Lung (tissue), 12 donors: Measurements from ENCODE around the gene PRDM15. TPM values are rescaled to one million over a fixed set of nuclear protein-coding genes. Genes with fewer than 3 reads are reported as not detected.

Experiments
- ATAC-seq: fragments of 200-7000 bp; cut with Tn5 transposase; one replicate; pipeline ENCODE4 v1.9.1; 2020; ENCODE audit warnings: moderate number of reproducible peaks; ENCODE audit not compliant: insufficient read depth, low FRiP score
- DNase-seq, 3 donors: peaks; one replicate each; pipeline ENCODE4 v3.0.0-alpha.2; 2013 to 2017
- H3K27ac ChIP-seq, 2 donors: one replicate each; pipeline ENCODE4 v1.5.1; 2013; ENCODE audit warnings: mild to moderate bottlenecking in 2 of 2, moderate library complexity in 2 of 2, control low read depth in 1 of 2, inconsistent platforms in 1 of 2, low read depth in 1 of 2, low read length in 1 of 2
- H3K27me3 ChIP-seq, 3 donors: one replicate each; pipeline ENCODE4 v1.5.1; 2013; ENCODE audit warnings: low read length in 2 of 3; ENCODE audit not compliant: control insufficient read depth in 3 of 3, insufficient read depth in 3 of 3
- H3K36me3 ChIP-seq, 4 donors: one replicate each; pipeline ENCODE4 v1.5.1; 2013; ENCODE audit warnings: low read length in 4 of 4, mild to moderate bottlenecking in 1 of 4, moderate library complexity in 1 of 4; ENCODE audit not compliant: control insufficient read depth in 4 of 4, insufficient read depth in 4 of 4
- H3K4me1 ChIP-seq, 5 donors: one replicate each; pipeline ENCODE4 v1.5.1; 2013; ENCODE audit warnings: low read length in 5 of 5, mild to moderate bottlenecking in 2 of 5, moderate library complexity in 1 of 5; ENCODE audit not compliant: control insufficient read depth in 5 of 5, insufficient read depth in 5 of 5
- H3K4me3 ChIP-seq: one replicate; pipeline ENCODE4 v1.5.1; 2013; ENCODE audit warnings: mild to moderate bottlenecking, control low read depth, moderate library complexity
- H3K9ac ChIP-seq, 2 donors: one replicate each; pipeline ENCODE4 v1.5.1; 2013; ENCODE audit warnings: low read length in 2 of 2, control low read depth in 1 of 2; ENCODE audit not compliant: insufficient read depth in 1 of 2
- H3K9me3 ChIP-seq, 4 donors: one replicate each; pipeline ENCODE4 v1.5.1; 2013; ENCODE audit warnings: low read length in 3 of 4, mild to moderate bottlenecking in 1 of 4, moderate library complexity in 1 of 4; ENCODE audit not compliant: control insufficient read depth in 4 of 4, insufficient read depth in 3 of 4
- CTCF ChIP-seq: IDR thresholded peaks from 2 replicates; pipeline ENCODE4 v1.5.1; 2012; ENCODE audit warnings: mild to moderate bottlenecking; ENCODE audit errors: control extremely low read depth, extremely low read depth
- WGBS, 2 donors: extraction: QIAGEN DNeasy Blood & Tissue Kit; methylation state at CpG; one replicate each; pipeline ENCODE4 v1.1.7; 2013; 5-methylcytosine and 5-hydroxymethylcytosine counted together
- polyA plus RNA-seq, 2 donors: library from polyadenylated mRNA; stranded (reverse); fragments of 200-250 nt; gene quantifications; one replicate each; pipeline ENCODE4 v1.2.1, GENCODE V29; 2013
- total RNA-seq, 2 donors: library from RNA; depleted of rRNA in 1 of 2; stranded (reverse); fragments of >200 nt in 1 of 2; gene quantifications; one replicate each; pipeline ENCODE4 v1.2.1, GENCODE V29; 2014 to 2021
- donor health status: control.
- donor health status: control.
- donor health status: Bipolar disorder and iron deficiency.
- donor health status: healthy.
- donor health status: DM: yes; HTN: yes; CAD: no.

PRDM15 gene
- total and polyA plus RNA-seq, 4 donors = 2.4 to 7.2 (median 4.1) TPM

GRCh38 chr21:41808094-41808493, 71.0 kb downstream of the PRDM15 start:
- Histone ChIP-seq H3K4me1 (no peaks in the 10 kb centered on the region), H3K27me3 (no peaks in the 10 kb centered on the region), H3K9ac (no peak overlapping the region), H3K4me3 (no peak overlapping the region), H3K27ac (no peak overlapping the region), H3K9me3 (no peaks in the 10 kb centered on the region), H3K36me3 (peaks cover 0 to 24% (median 6%) of the 10 kb centered on the region in 4 donors)
- no peak for TF ChIP-seq CTCF
- DNase-seq (no peak), ATAC-seq (no peak)
- WGBS, 2 donors = 96 to 97% methylated on average over 18 of the region's 18 CpGs

- ATAC-seq (no peak), DNase-seq (no peak)
- H3K9ac ChIP-seq = no peak overlapping the region
- no peaks in the 10 kb centered on the region for H3K4me1 ChIP-seq
- H3K4me3 ChIP-seq = no peak overlapping the region
- WGBS, 2 donors = 97 to 99% methylated on average over 4 of the region's 4 CpGs
- no peaks in the 10 kb centered on the region for H3K27me3 ChIP-seq
- H3K27ac ChIP-seq = no peak overlapping the region
- TF ChIP-seq CTCF = no peak
- peaks cover 0 to 25% (median 7%) of the 10 kb centered on the region in 4 donors for H3K36me3 ChIP-seq
- H3K9me3 ChIP-seq = no peaks in the 10 kb centered on the region
These were observed 72.4 kb downstream of the PRDM15 start for GRCh38 chr21:41806773-41807172.

GRCh38 chr21:41805643-41806042, 73.5 kb downstream of the PRDM15 start:
- 97% methylated on average over 4 of the region's 4 CpGs for WGBS, 2 donors
- Histone ChIP-seq H3K9me3 (no peaks in the 10 kb centered on the region), H3K4me1 (no peaks in the 10 kb centered on the region), H3K27me3 (no peaks in the 10 kb centered on the region), H3K36me3 (peaks cover 0 to 34% (median 5%) of the 10 kb centered on the region in 4 donors), H3K9ac (no peak overlapping the region), H3K27ac (no peak overlapping the region), H3K4me3 (no peak overlapping the region)
- ATAC-seq (no peak), DNase-seq (no peak)
- no peak for TF ChIP-seq CTCF

GRCh38 chr21:41805038-41805437, 74.1 kb downstream of the PRDM15 start:
- H3K9me3 ChIP-seq = no peaks in the 10 kb centered on the region
- H3K4me3 ChIP-seq = no peak overlapping the region
- no peaks in the 10 kb centered on the region for H3K4me1 ChIP-seq
- H3K36me3 ChIP-seq = peaks cover 0 to 31% (median 3%) of the 10 kb centered on the region in 4 donors
- WGBS, 2 donors = 90 to 93% methylated on average over 10 of the region's 10 CpGs
- no peak overlapping the region for H3K27ac ChIP-seq
- ATAC-seq (no peak), DNase-seq (no peak)
- no peak overlapping the region for H3K9ac ChIP-seq
- H3K27me3 ChIP-seq = no peaks in the 10 kb centered on the region
- TF ChIP-seq CTCF = no peak
